Measurements from ENCODE around the gene C17orf75.

The C17orf75 gene

GRCh38 chr17:32342603-32343325, 791 bp upstream of the C17orf75 start:
- H3K27me3 ChIP-seq (ENCODE audit: control insufficient read depth, insufficient read depth, low read length) = no peaks in the 10 kb centered on the region
- peak overlapping the region; percentile 80 for H3K9ac ChIP-seq (ENCODE audit: low read depth, low read length)
- H3K9me3 ChIP-seq (replicated peaks; ENCODE audit: low read length) = no peaks in the 10 kb centered on the region
- no peaks in the 10 kb centered on the region for H3K36me3 ChIP-seq (ENCODE audit: insufficient read depth, low read length)
- peak overlapping the region; percentile 84 for H3K4me2 ChIP-seq (ENCODE audit: low read length)
- H3K4me1 ChIP-seq (ENCODE audit: control insufficient read depth, insufficient read depth, low read length) = peaks cover 14% of the 10 kb centered on the region
- peak overlapping the region; percentile 73 for H3K4me3 ChIP-seq (ENCODE audit: low read length)

GRCh38 chr17:32341141-32341856, 674 bp downstream of the C17orf75 start:
- peaks cover 14% of the 10 kb centered on the region for H3K4me1 ChIP-seq (ENCODE audit: control insufficient read depth, insufficient read depth, low read length)
- no peaks in the 10 kb centered on the region for H3K9me3 ChIP-seq (replicated peaks; ENCODE audit: low read length)
- H3K4me2 ChIP-seq (ENCODE audit: low read length) = peak overlapping the region; percentile 84
- peak overlapping the region; percentile 80 for H3K9ac ChIP-seq (ENCODE audit: low read depth, low read length)
- no peaks in the 10 kb centered on the region for H3K27me3 ChIP-seq (ENCODE audit: control insufficient read depth, insufficient read depth, low read length)
- no peaks in the 10 kb centered on the region for H3K36me3 ChIP-seq (ENCODE audit: insufficient read depth, low read length)
- peak overlapping the region; percentile 73 for H3K4me3 ChIP-seq (ENCODE audit: low read length)

GRCh38 chr17:32335687-32336086, 6.3 kb downstream of the C17orf75 start:
- H3K4me3 ChIP-seq (ENCODE audit: low read length) = no peak overlapping the region
- H3K9me3 ChIP-seq (replicated peaks; ENCODE audit: low read length) = no peaks in the 10 kb centered on the region
- H3K36me3 ChIP-seq (ENCODE audit: insufficient read depth, low read length) = peaks cover 9% of the 10 kb centered on the region
- H3K4me1 ChIP-seq (ENCODE audit: control insufficient read depth, insufficient read depth, low read length) = peaks cover 10% of the 10 kb centered on the region
- H3K4me2 ChIP-seq (ENCODE audit: low read length) = peak overlapping the region; percentile 23
- no peak overlapping the region for H3K9ac ChIP-seq (ENCODE audit: low read depth, low read length)
- no peaks in the 10 kb centered on the region for H3K27me3 ChIP-seq (ENCODE audit: control insufficient read depth, insufficient read depth, low read length)

- Histone ChIP-seq H3K4me2 (ENCODE audit: low read length) (peak overlapping the region; percentile 23), H3K36me3 (ENCODE audit: insufficient read depth, low read length) (peaks cover 9% of the 10 kb centered on the region), H3K4me3 (ENCODE audit: low read length) (no peak overlapping the region), H3K27me3 (ENCODE audit: control insufficient read depth, insufficient read depth, low read length) (no peaks in the 10 kb centered on the region), H3K4me1 (ENCODE audit: control insufficient read depth, insufficient read depth, low read length) (peaks cover 10% of the 10 kb centered on the region), H3K9ac (ENCODE audit: low read depth, low read length) (no peak overlapping the region), H3K9me3 (replicated peaks; ENCODE audit: low read length) (no peaks in the 10 kb centered on the region)
These were observed 6.9 kb downstream of the C17orf75 start for GRCh38 chr17:32335046-32335445.

GRCh38 chr17:32333187-32333586, 8.8 kb downstream of the C17orf75 start:
- Histone ChIP-seq H3K36me3 (ENCODE audit: insufficient read depth, low read length) (peaks cover 9% of the 10 kb centered on the region), H3K9ac (ENCODE audit: low read depth, low read length) (no peak overlapping the region), H3K4me3 (ENCODE audit: low read length) (no peak overlapping the region), H3K4me2 (ENCODE audit: low read length) (no peak overlapping the region), H3K4me1 (ENCODE audit: control insufficient read depth, insufficient read depth, low read length) (peaks cover 10% of the 10 kb centered on the region), H3K9me3 (replicated peaks; ENCODE audit: low read length) (no peaks in the 10 kb centered on the region), H3K27me3 (ENCODE audit: control insufficient read depth, insufficient read depth, low read length) (no peaks in the 10 kb centered on the region)

GRCh38 chr17:32331243-32332040, 10.5 kb downstream of the C17orf75 start:
- Histone ChIP-seq H3K27me3 (ENCODE audit: control insufficient read depth, insufficient read depth, low read length) (no peaks in the 10 kb centered on the region), H3K4me1 (ENCODE audit: control insufficient read depth, insufficient read depth, low read length) (peaks cover 10% of the 10 kb centered on the region), H3K36me3 (ENCODE audit: insufficient read depth, low read length) (peaks cover 9% of the 10 kb centered on the region), H3K4me3 (ENCODE audit: low read length) (no peak overlapping the region), H3K9me3 (replicated peaks; ENCODE audit: low read length) (no peaks in the 10 kb centered on the region), H3K4me2 (ENCODE audit: low read length) (no peak overlapping the region), H3K9ac (ENCODE audit: low read depth, low read length) (no peak overlapping the region)

- no peak overlapping the region for H3K4me3 ChIP-seq (ENCODE audit: low read length)
- H3K36me3 ChIP-seq (ENCODE audit: insufficient read depth, low read length) = peaks cover 9% of the 10 kb centered on the region
- H3K4me1 ChIP-seq (ENCODE audit: control insufficient read depth, insufficient read depth, low read length) = peaks cover under 1% of the 10 kb centered on the region
- H3K4me2 ChIP-seq (ENCODE audit: low read length) = no peak overlapping the region
- no peak overlapping the region for H3K9ac ChIP-seq (ENCODE audit: low read depth, low read length)
- no peaks in the 10 kb centered on the region for H3K9me3 ChIP-seq (replicated peaks; ENCODE audit: low read length)
- H3K27me3 ChIP-seq (ENCODE audit: control insufficient read depth, insufficient read depth, low read length) = no peaks in the 10 kb centered on the region
These were observed 11.8 kb downstream of the C17orf75 start for GRCh38 chr17:32330147-32330546.

- Histone ChIP-seq H3K36me3 (ENCODE audit: insufficient read depth, low read length) (no peaks in the 10 kb centered on the region), H3K27me3 (ENCODE audit: control insufficient read depth, insufficient read depth, low read length) (no peaks in the 10 kb centered on the region), H3K4me1 (ENCODE audit: control insufficient read depth, insufficient read depth, low read length) (peaks cover 10% of the 10 kb centered on the region), H3K9ac (ENCODE audit: low read depth, low read length) (no peak overlapping the region), H3K4me3 (ENCODE audit: low read length) (no peak overlapping the region), H3K9me3 (replicated peaks; ENCODE audit: low read length) (no peaks in the 10 kb centered on the region), H3K4me2 (ENCODE audit: low read length) (no peak overlapping the region)
These were observed 14.1 kb downstream of the C17orf75 start for GRCh38 chr17:32327911-32328310.

- H3K4me1 ChIP-seq (ENCODE audit: control insufficient read depth, insufficient read depth, low read length) = peaks cover 10% of the 10 kb centered on the region
These were observed 18.0 kb downstream of the C17orf75 start for GRCh38 chr17:32323811-32324491.

GRCh38 chr17:32323046-32323445, 18.9 kb downstream of the C17orf75 start:
- Histone ChIP-seq H3K27me3 (ENCODE audit: control insufficient read depth, insufficient read depth, low read length) (peaks cover 4% of the 10 kb centered on the region), H3K4me3 (ENCODE audit: low read length) (no peak overlapping the region), H3K9ac (ENCODE audit: low read depth, low read length) (no peak overlapping the region), H3K36me3 (ENCODE audit: insufficient read depth, low read length) (no peaks in the 10 kb centered on the region), H3K4me2 (ENCODE audit: low read length) (no peak overlapping the region), H3K9me3 (replicated peaks; ENCODE audit: low read length) (no peaks in the 10 kb centered on the region), H3K4me1 (ENCODE audit: control insufficient read depth, insufficient read depth, low read length) (peaks cover 10% of the 10 kb centered on the region)

More at GRCh38 chr17:32323811-32324491, 18.0 kb downstream of the C17orf75 start:
- H3K4me3 ChIP-seq (ENCODE audit: low read length) = peak overlapping the region; percentile 50
- peak overlapping the region; percentile 28 for H3K9ac ChIP-seq (ENCODE audit: low read depth, low read length)
- H3K27me3 ChIP-seq (ENCODE audit: control insufficient read depth, insufficient read depth, low read length) = no peaks in the 10 kb centered on the region
- H3K9me3 ChIP-seq (replicated peaks; ENCODE audit: low read length) = no peaks in the 10 kb centered on the region
- no peaks in the 10 kb centered on the region for H3K36me3 ChIP-seq (ENCODE audit: insufficient read depth, low read length)
- H3K4me2 ChIP-seq (ENCODE audit: low read length) = peak overlapping the region; percentile 77

GRCh38 chr17:32320847-32321246, 21.1 kb downstream of the C17orf75 start:
- Histone ChIP-seq H3K36me3 (ENCODE audit: insufficient read depth, low read length) (no peaks in the 10 kb centered on the region), H3K4me2 (ENCODE audit: low read length) (no peak overlapping the region), H3K9me3 (replicated peaks; ENCODE audit: low read length) (no peaks in the 10 kb centered on the region), H3K9ac (ENCODE audit: low read depth, low read length) (no peak overlapping the region), H3K4me1 (ENCODE audit: control insufficient read depth, insufficient read depth, low read length) (peaks cover 10% of the 10 kb centered on the region), H3K27me3 (ENCODE audit: control insufficient read depth, insufficient read depth, low read length) (peaks cover 13% of the 10 kb centered on the region), H3K4me3 (ENCODE audit: low read length) (no peak overlapping the region)

Measured in skeletal muscle satellite cell (primary cell).